Activated naive CD4-positive, alpha-beta T cell treated with anti-CD3 and anti-CD28 coated beads, Interleukin-2, amount 50 U/mL, for 24 hours (primary cell): ENCODE data around the gene GAS2L2.
A peak's percentile ranks its signal among the peaks of the same experiment; 100 is the strongest.
"Not testable (repeated sequence)": the region's sequence is repeated elsewhere in the genome, so short reads cannot be mapped to it uniquely, and the experiment has no call there.

Experiments used
- H3K27ac Mint-ChIP-seq: one replicate; pipeline ENCODE4 v1.8.0; 2021; ENCODE audit warnings: mild to moderate bottlenecking, mixed read lengths
- H3K27me3 Mint-ChIP-seq: one replicate; pipeline ENCODE4 v1.8.0; 2021; ENCODE audit warnings: mixed read lengths
- H3K36me3 Mint-ChIP-seq: one replicate; pipeline ENCODE4 v1.8.0; 2021; ENCODE audit warnings: mixed read lengths
- H3K4me1 Mint-ChIP-seq: one replicate; pipeline ENCODE4 v1.8.0; 2021; ENCODE audit warnings: mixed read lengths
- H3K4me3 Mint-ChIP-seq: one replicate; pipeline ENCODE4 v1.8.0; 2021; ENCODE audit warnings: mild to moderate bottlenecking, mixed read lengths
- H3K9me3 Mint-ChIP-seq: one replicate; pipeline ENCODE4 v1.8.0; 2021; ENCODE audit warnings: mixed read lengths

The GAS2L2 gene

DNA sequence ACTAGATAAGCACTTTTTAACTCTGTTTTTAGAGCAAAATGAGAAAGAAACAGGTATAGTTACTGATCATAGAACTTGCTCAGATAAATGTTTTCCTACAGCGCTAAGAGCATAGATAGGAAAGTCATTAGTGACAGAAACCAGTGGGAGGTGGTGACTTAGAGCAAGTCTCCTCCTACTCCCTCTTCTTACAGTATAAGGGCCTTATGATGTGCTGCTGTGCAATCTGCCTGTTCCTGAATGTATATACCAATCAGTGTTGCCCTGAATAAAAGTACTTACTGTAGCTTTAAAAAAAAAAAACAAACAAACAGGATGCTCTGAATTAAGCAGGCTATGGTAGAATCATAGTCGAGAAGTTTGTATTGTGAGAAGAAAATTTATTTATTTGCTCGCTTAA is 44.9 kb downstream of the GAS2L2 start:
- H3K9me3 Mint-ChIP-seq: no peaks in the 10 kb centered on the region
- no peak overlapping the region for H3K4me3 Mint-ChIP-seq
- peak overlapping the region; percentile 6 for H3K27ac Mint-ChIP-seq
- peaks cover 10% of the 10 kb centered on the region for H3K36me3 Mint-ChIP-seq
- H3K4me1 Mint-ChIP-seq: peaks cover 75% of the 10 kb centered on the region
- H3K27me3 Mint-ChIP-seq: no peaks in the 10 kb centered on the region

- Mint-ChIP-seq H3K36me3 (peaks cover 21% of the 10 kb centered on the region), H3K4me3 (no peak overlapping the region), H3K9me3 (no peaks in the 10 kb centered on the region), H3K4me1 (peaks cover 64% of the 10 kb centered on the region), H3K27ac (no peak overlapping the region), H3K27me3 (no peaks in the 10 kb centered on the region)
These were observed 47.3 kb downstream of the GAS2L2 start for GRCh38 chr17:35705705-35706104.

DNA sequence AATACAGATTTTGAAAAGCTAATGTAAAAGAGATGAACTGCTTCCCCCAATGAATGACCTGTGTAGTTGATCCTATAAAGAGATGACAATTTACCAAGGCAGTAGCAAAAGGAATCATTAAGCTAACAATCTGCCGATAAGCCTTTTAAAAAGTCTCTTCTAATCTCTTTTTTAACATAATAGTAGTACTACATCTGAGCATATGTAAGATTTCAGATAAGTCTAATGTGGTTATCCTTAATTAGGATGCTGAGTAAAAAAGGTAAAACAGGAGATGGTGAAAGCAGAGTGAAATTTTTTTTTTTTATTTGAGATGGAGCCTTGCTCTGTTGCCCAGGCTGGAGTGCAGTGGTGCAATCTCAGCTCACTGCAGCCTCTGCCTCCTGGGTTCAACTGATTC is 47.8 kb downstream of the GAS2L2 start:
- H3K4me1 Mint-ChIP-seq: peaks cover 60% of the 10 kb centered on the region

GRCh38 chr17:35703308-35703707 is 49.7 kb downstream of the GAS2L2 start:
- H3K36me3 Mint-ChIP-seq: peaks cover 18% of the 10 kb centered on the region
- H3K27me3 Mint-ChIP-seq, H3K4me3 Mint-ChIP-seq, H3K9me3 Mint-ChIP-seq, H3K27ac Mint-ChIP-seq: not testable (repeated sequence)
- peaks cover 44% of the 10 kb centered on the region for H3K4me1 Mint-ChIP-seq

More for the DNA sequence above, 47.8 kb downstream of the GAS2L2 start:
- Mint-ChIP-seq H3K27ac (no peak overlapping the region), H3K36me3 (peaks cover 18% of the 10 kb centered on the region), H3K4me3 (no peak overlapping the region), H3K9me3 (no peaks in the 10 kb centered on the region), H3K27me3 (no peaks in the 10 kb centered on the region)

GRCh38 chr17:35701491-35701890 is 51.5 kb downstream of the GAS2L2 start:
- H3K9me3 Mint-ChIP-seq: no peaks in the 10 kb centered on the region
- H3K4me3 Mint-ChIP-seq: no peak overlapping the region
- peaks cover 18% of the 10 kb centered on the region for H3K36me3 Mint-ChIP-seq
- peaks cover 29% of the 10 kb centered on the region for H3K4me1 Mint-ChIP-seq
- H3K27ac Mint-ChIP-seq: no peak overlapping the region
- H3K27me3 Mint-ChIP-seq: no peaks in the 10 kb centered on the region

GRCh38 chr17:35700150-35700549 is 52.9 kb downstream of the GAS2L2 start:
- Mint-ChIP-seq H3K4me3 (no peak overlapping the region), H3K27ac (peak overlapping the region; percentile 37), H3K36me3 (peaks cover 26% of the 10 kb centered on the region), H3K9me3 (no peaks in the 10 kb centered on the region), H3K4me1 (peaks cover 17% of the 10 kb centered on the region), H3K27me3 (no peaks in the 10 kb centered on the region)

GRCh38 chr17:35698800-35699199 is 54.2 kb downstream of the GAS2L2 start:
- Mint-ChIP-seq H3K27me3 (no peaks in the 10 kb centered on the region), H3K27ac (no peak overlapping the region), H3K9me3 (no peaks in the 10 kb centered on the region), H3K4me1 (peaks cover 4% of the 10 kb centered on the region), H3K4me3 (no peak overlapping the region), H3K36me3 (peaks cover 28% of the 10 kb centered on the region)

- no peaks in the 10 kb centered on the region for H3K27me3 Mint-ChIP-seq
- no peak overlapping the region for H3K27ac Mint-ChIP-seq
- no peaks in the 10 kb centered on the region for H3K9me3 Mint-ChIP-seq
- no peaks in the 10 kb centered on the region for H3K4me1 Mint-ChIP-seq
- H3K36me3 Mint-ChIP-seq: peaks cover 22% of the 10 kb centered on the region
- no peak overlapping the region for H3K4me3 Mint-ChIP-seq
These were observed 57.4 kb downstream of the GAS2L2 start for GRCh38 chr17:35695613-35696012.

- H3K4me1 Mint-ChIP-seq: no peaks in the 10 kb centered on the region
- H3K36me3 Mint-ChIP-seq: peaks cover 25% of the 10 kb centered on the region
- H3K27ac Mint-ChIP-seq: peak overlapping the region; percentile 46
- H3K27me3 Mint-ChIP-seq: no peaks in the 10 kb centered on the region
- H3K9me3 Mint-ChIP-seq: peaks cover under 1% of the 10 kb centered on the region
- H3K4me3 Mint-ChIP-seq: no peak overlapping the region
These were observed 58.1 kb downstream of the GAS2L2 start for GRCh38 chr17:35694906-35695305.
